Endothelial cell of umbilical vein (primary cell): Measurements from ENCODE around the gene CCNF. TPM values are rescaled to one million over a fixed set of nuclear protein-coding genes. Genes with fewer than 3 reads are reported as not detected.

Experiments
- BruUV-seq: library from RNA; stranded (reverse); fragments of 400-500 nt; replicated peaks from 2 replicates; lab custom pipeline; 2021; lab: Mats Ljungman, UMichigan
- CTCF ChIA-PET: fragments of 300-600, 350-600 bp; sonication (Branson Sonifier 250); formaldehyde crosslinking; loops from one replicate; lab custom pipeline; 2021; ENCODE audit warnings: antibody characterized with exemption, inconsistent platforms; lab: Charles Lee
- POLR2A ChIA-PET: fragments of 300-600, 350-600 bp; sonication (Branson Sonifier 250); formaldehyde crosslinking; loops from one replicate; lab custom pipeline; 2021; ENCODE audit warnings: antibody characterized with exemption, inconsistent platforms; lab: Charles Lee
- DNase-seq: peaks from one replicate; pipeline ENCODE4 v3.0.0-alpha.2; 2011; ENCODE audit warnings: low read depth, low spot score
- FAIRE-seq: peaks from 2 replicates; lab custom pipeline; 2011; peaks lifted over from hg19 to GRCh38; lab: Jason Lieb, UNC
- H2AFZ ChIP-seq: 2 replicates; pipeline ENCODE4 v1.6.0; 2012; ENCODE audit warnings: low read depth, low read length, control low read depth, inconsistent platforms
- H3K27ac ChIP-seq: 2 replicates; pipeline ENCODE4 v1.5.1; 2011; ENCODE audit warnings: low read depth, mild to moderate bottlenecking, control low read depth, low read length, moderate library complexity; ENCODE audit not compliant: insufficient read depth
- H3K27me3 ChIP-seq, 2 experiments: 2 replicates each; pipeline versions ENCODE4 v1.6.0 to v1.6.1; 2011; ENCODE audit warnings: low read length in 2 of 2, mixed read lengths in 1 of 2; ENCODE audit not compliant: control insufficient read depth in 2 of 2, insufficient read depth in 2 of 2
- H3K36me3 ChIP-seq, 2 experiments: 2 replicates in 1 of 2; 3 replicates in 1 of 2; pipeline ENCODE4 v1.5.1; 2011; ENCODE audit warnings: low read length in 2 of 2, mild to moderate bottlenecking in 1 of 2, moderate library complexity in 1 of 2; ENCODE audit not compliant: control insufficient read depth in 2 of 2, insufficient read depth in 2 of 2; ENCODE audit errors: extremely low read depth in 1 of 2
- H3K4me1 ChIP-seq: 3 replicates; pipeline ENCODE4 v1.5.1; 2011; ENCODE audit warnings: mild to moderate bottlenecking, low read length; ENCODE audit not compliant: control insufficient read depth, insufficient read depth; ENCODE audit errors: extremely low read depth
- H3K4me2 ChIP-seq: 2 replicates; pipeline ENCODE4 v1.6.1; 2011; ENCODE audit warnings: low read length, control low read depth, mixed read lengths; ENCODE audit not compliant: insufficient read depth
- H3K4me3 ChIP-seq, 3 experiments: fragments of 200-600 bp in 1 of 3; sonication (generic), shearing (Covaris generic) in 1 of 3; replicated peaks in 1 of 3; 2 replicates each; pipeline ENCODE4 v1.5.1; 2011 to 2016; ENCODE audit warnings: control low read depth in 3 of 3, low read length in 3 of 3, mild to moderate bottlenecking in 2 of 3, inconsistent platforms in 1 of 3, low read depth in 1 of 3, moderate library complexity in 1 of 3; ENCODE audit not compliant: insufficient read depth in 1 of 3
- H3K79me2 ChIP-seq: 2 replicates; pipeline ENCODE4 v1.6.0; 2012; ENCODE audit warnings: low read length, inconsistent platforms; ENCODE audit not compliant: control insufficient read depth, insufficient read depth
- H3K9ac ChIP-seq: replicated peaks from 2 replicates; pipeline ENCODE3; 2011; ENCODE audit warnings: low read length, control low read depth; ENCODE audit not compliant: insufficient read depth; ENCODE audit errors: extremely low read depth
- H3K9me1 ChIP-seq: replicated peaks from 3 replicates; pipeline ENCODE4 v1.6.0; 2011; ENCODE audit warnings: mild to moderate bottlenecking, low read length; ENCODE audit not compliant: control insufficient read depth, insufficient read depth; ENCODE audit errors: extremely low read depth
- H3K9me3 ChIP-seq: replicated peaks from 2 replicates; pipeline ENCODE4 v1.5.1; 2012; ENCODE audit warnings: low read length, inconsistent platforms; ENCODE audit not compliant: control insufficient read depth, insufficient read depth
- H4K20me1 ChIP-seq: replicated peaks from 2 replicates; pipeline ENCODE3; 2011; ENCODE audit warnings: mild to moderate bottlenecking, low read length; ENCODE audit not compliant: control insufficient read depth, insufficient read depth; ENCODE audit errors: extremely low read depth
- CTCF ChIP-seq, 2 donors: IDR thresholded peaks; 1 replicate in 1 of 2; 2 replicates in 1 of 2; pipeline ENCODE4 v1.5.1; 2011; ENCODE audit warnings: low read length in 2 of 2, mild to moderate bottlenecking in 2 of 2, moderate library complexity in 2 of 2, control low read depth in 1 of 2, inconsistent platforms in 1 of 2, low read depth in 1 of 2; ENCODE audit not compliant: insufficient read depth in 1 of 2; ENCODE audit errors: extremely low read depth in 1 of 2
- FOS ChIP-seq: IDR thresholded peaks from 2 replicates; pipeline ENCODE4 v1.6.1; 2011; ENCODE audit warnings: mild to moderate bottlenecking, low read length, moderate library complexity, borderline replicate concordance; ENCODE audit not compliant: insufficient read depth
- GATA2 ChIP-seq: IDR thresholded peaks from 2 replicates; pipeline ENCODE4 v1.7.0; 2011; ENCODE audit warnings: low read depth, mild to moderate bottlenecking, moderate library complexity, mixed read lengths, low read length; ENCODE audit not compliant: insufficient read length, insufficient read depth
- JUN ChIP-seq: IDR thresholded peaks from 2 replicates; pipeline ENCODE4 v1.6.1; 2011; ENCODE audit warnings: borderline replicate concordance, low read depth; ENCODE audit not compliant: insufficient read length, insufficient read depth
- POLR2A ChIP-seq: IDR thresholded peaks from 2 replicates; pipeline ENCODE4 v1.6.1; 2012; ENCODE audit warnings: low read depth, mild to moderate bottlenecking, control low read depth, low read length
- POLR2AphosphoS5 ChIP-seq: IDR thresholded peaks from 2 replicates; pipeline ENCODE4 v1.6.1; 2012; ENCODE audit warnings: low read depth, mild to moderate bottlenecking, control low read depth, low read length, moderate library complexity; ENCODE audit not compliant: insufficient read depth
- dilution Hi-C: fragments of 300-500 bp; cut with MboI; formaldehyde crosslinking; loops from one replicate; pipeline ENCODE4 v1.15.0; 2019; ENCODE audit warnings: low sequenced_read_pairs; ENCODE audit not compliant: extremely low pct_ligation_motif_present
- intact Hi-C: fragments of 100-400 bp; cut with micrococcal nuclease; formaldehyde crosslinking; loops from one replicate; pipeline ENCODE4 v1.10.0; 2022
- polyA plus RNA-seq, 4 experiments: library from polyadenylated mRNA; depleted of rRNA in 3 of 4; stranded (reverse) in 3 of 4; unstranded in 1 of 4; fragments of >200 nt; gene quantifications; 2 replicates each; pipeline versions ENCODE4 v1.2.1 to v1.2.3, GENCODE V29; 2011 to 2012; ENCODE audit warnings: missing spikeins in 1 of 4
- total RNA-seq: library from RNA; stranded (reverse); gene quantifications from 2 replicates; pipeline ENCODE4 v1.2.3, GENCODE V29; 2021

The CCNF gene
- total and polyA plus RNA-seq, 2 donors (not counting 3 experiments of a cell fraction or from before 2014, with no cell fraction given): 13.9 to 48.9 TPM

- POLR2A ChIA-PET: interaction anchor here (0.6 kb wide), 1 partner anchor 16 kb away, joined by 3 read pairs; no protein-coding TSS in a partner anchor
These were observed 43.7 kb downstream of the CCNF start for GRCh38 chr16:2472885-2473445.

More at GRCh38 chr16:2472885-2473445, 43.7 kb downstream of the CCNF start:
- DNase-seq (no peak), FAIRE-seq (no peak)
- H3K9ac ChIP-seq: no peak overlapping the region
- H3K4me3 ChIP-seq: no peak overlapping the region
- H3K79me2 ChIP-seq: peaks cover 6% of the 10 kb centered on the region
- BruUV-seq: no TSS peak
- dilution Hi-C loops (no loop called here), intact Hi-C loops (no loop called here)
- CTCF ChIA-PET: no interaction called here
- peaks cover 18 to 22% of the 10 kb centered on the region in 2 experiments for H3K27me3 ChIP-seq
- no peaks in the 10 kb centered on the region for H3K9me3 ChIP-seq
- peaks cover 15% of the 10 kb centered on the region for H3K4me1 ChIP-seq
- H3K9me1 ChIP-seq: no peaks in the 10 kb centered on the region
- TF ChIP-seq CTCF (IDR thresholded peaks at IDR 0.05; ENCODE audit: extremely low read depth in 1 of 2, insufficient read depth in 1 of 2, low read depth in 1 of 2, low read length in 2 of 2) (no peak), FOS (no peak), GATA2 (no peak), POLR2A (no peak), JUN (no peak), POLR2AphosphoS5 (no peak)
- H3K36me3 ChIP-seq: no peaks in the 10 kb centered on the region
- no peak overlapping the region for H3K4me2 ChIP-seq
- H3K27ac ChIP-seq: no peak overlapping the region
- H4K20me1 ChIP-seq: no peaks in the 10 kb centered on the region
- H2AFZ ChIP-seq: no peak overlapping the region
